Stimulated activated CD8-positive, alpha-beta memory T cell treated with anti-CD3 and anti-CD28 coated beads, Interleukin-15, amount 100 ng/mL, for 4 hours (primary cell): ENCODE data around the gene SUGP2.

Experiments
- DNase-seq, 2 donors: peaks; one replicate each; pipeline ENCODE4 v3.0.0-alpha.2; 2020; ENCODE audit warnings: low read depth in 2 of 2

The SUGP2 gene

GRCh38 chr19:19033426-19034203, at the start of gene SUGP2, which contains the start of gene ARMC6:
Gene SUGP2 (minus strand): TSS chr19:19033517. CDS start chr19:19031071, 2,446 bp downstream.
Gene ARMC6 (plus strand): TSS chr19:19033603. CDS start chr19:19034210, 607 bp downstream.
- DNase-seq = peak; percentile 75 to 82

GRCh38 chr19:19081642-19082151, 48.4 kb upstream of the SUGP2 start:
- no peak for DNase-seq

GRCh38 chr19:19079571-19079970, 46.3 kb upstream of the SUGP2 start:
- DNase-seq = no peak

GRCh38 chr19:19078801-19079200, 45.5 kb upstream of the SUGP2 start:
- DNase-seq = no peak

GRCh38 chr19:19077103-19077502, 43.8 kb upstream of the SUGP2 start:
- DNase-seq = no peak

- DNase-seq = no peak
Measured at GRCh38 chr19:19076476-19076875, 43.2 kb upstream of the SUGP2 start.

GRCh38 chr19:19075126-19075525, 41.8 kb upstream of the SUGP2 start:
- no peak for DNase-seq

- no peak for DNase-seq
Measured at GRCh38 chr19:19074196-19074882, 41.0 kb upstream of the SUGP2 start.

- no peak for DNase-seq
Measured at GRCh38 chr19:19071897-19072296, 38.6 kb upstream of the SUGP2 start.

GRCh38 chr19:19068659-19069654, 35.6 kb upstream of the SUGP2 start:
- DNase-seq = no peak

- DNase-seq = no peak
Measured at GRCh38 chr19:19067276-19068072, 34.2 kb upstream of the SUGP2 start.

- DNase-seq = no peak
Measured at GRCh38 chr19:19064811-19065745, 31.8 kb upstream of the SUGP2 start.

- no peak for DNase-seq
Measured at GRCh38 chr19:19064098-19064722, 30.9 kb upstream of the SUGP2 start.

- peak; percentile 98 to 99 for DNase-seq
Measured at GRCh38 chr19:19063183-19064097, 30.1 kb upstream of the SUGP2 start, which contains the start of gene SLC25A42. Gene SLC25A42 (plus strand): TSS chr19:19063994. CDS start chr19:19096125, 32,131 bp downstream.

- no peak for DNase-seq
Measured at GRCh38 chr19:19062454-19063182, 29.3 kb upstream of the SUGP2 start.

- DNase-seq = no peak
Measured at GRCh38 chr19:19061506-19061905, 28.2 kb upstream of the SUGP2 start.
